ENCODE measurements around the gene C14orf119. TPM values are rescaled to one million over a fixed set of nuclear protein-coding genes. Genes with fewer than 3 reads are reported as not detected.

C14orf119 gene
- polyA plus RNA-seq, 3 donors, result 17.5 to 110 (median 106) TPM

GRCh38 chr14:23125011-23125410, 29.7 kb downstream of the C14orf119 start:
- H3K79me2 ChIP-seq (ENCODE audit: insufficient read depth, low read length), result no peaks in the 10 kb centered on the region
- peaks cover 15 to 30% of the 10 kb centered on the region in 2 donors for H3K4me1 ChIP-seq (ENCODE audit: control insufficient read depth in 1 of 2, insufficient read depth in 2 of 2, low read length in 2 of 2)
- H3K9me3 Mint-ChIP-seq, result peaks cover 0 to 2% (median 0%) of the 10 kb centered on the region in 7 donors
- no peaks in the 10 kb centered on the region for H3K36me3 Mint-ChIP-seq
- no peak for DNase-seq
- WGBS (ENCODE audit: insufficient coverage), result 83% methylated on average over 1 of the region's 3 CpGs
- no peak overlapping the region for H2AFZ ChIP-seq (ENCODE audit: insufficient read depth, low read depth, low read length, poor library complexity, severe bottlenecking)
- intact Hi-C loops (cut with micrococcal nuclease), result no loop called here
- H3K9ac ChIP-seq (ENCODE audit: insufficient read depth, low read length, poor library complexity, severe bottlenecking), result no peak overlapping the region
- no peaks in the 10 kb centered on the region for H3K9me3 ChIP-seq (replicated peaks in 1 of 2; ENCODE audit: control insufficient read depth in 1 of 2, insufficient read depth in 1 of 2, low read length in 2 of 2)
- H4K20me1 ChIP-seq (ENCODE audit: insufficient read depth, low read length), result no peaks in the 10 kb centered on the region
- H3K4me3 ChIP-seq (replicated peaks in 1 of 3; ENCODE audit: low read depth in 2 of 3, low read length in 3 of 3), result no peak overlapping the region
- H3K36me3 ChIP-seq (replicated peaks in 1 of 2; ENCODE audit: control insufficient read depth in 1 of 2, insufficient read depth in 2 of 2, low read length in 2 of 2), result no peaks in the 10 kb centered on the region
- H3K27ac Mint-ChIP-seq, result peak overlapping the region in 1 of 7 donors; percentile 42
- H3K4me2 ChIP-seq (replicated peaks; ENCODE audit: extremely low read depth, low read length, poor library complexity, severe bottlenecking), result no peak overlapping the region
- H3K4me3 Mint-ChIP-seq, result no peak overlapping the region
- H3K27me3 ChIP-seq (ENCODE audit: control insufficient read depth in 2 of 2, insufficient read depth in 2 of 2, low read length in 2 of 2), result no peaks in the 10 kb centered on the region
- no peak overlapping the region for H3K27ac ChIP-seq (ENCODE audit: low read depth in 1 of 2, low read length in 2 of 2)
- TF ChIP-seq CTCF (IDR thresholded peaks at IDR 0.05), result no peak
- peaks cover 0 to 2% (median 0%) of the 10 kb centered on the region in 3 donors for H3K27me3 Mint-ChIP-seq (ENCODE audit: low read depth in 3 of 3)
- peaks cover 35% of the 10 kb centered on the region for H3K4me1 Mint-ChIP-seq

GRCh38 chr14:23125933-23126524, 30.7 kb downstream of the C14orf119 start:
- intact Hi-C loops (cut with micrococcal nuclease), result no loop called here

More at GRCh38 chr14:23125933-23126524, 30.7 kb downstream of the C14orf119 start:
- Histone ChIP-seq H3K27me3 (ENCODE audit: control insufficient read depth in 2 of 2, insufficient read depth in 2 of 2, low read length in 2 of 2) (no peaks in the 10 kb centered on the region), H3K4me3 (replicated peaks in 1 of 3; ENCODE audit: low read depth in 2 of 3, low read length in 3 of 3) (no peak overlapping the region), H3K9ac (ENCODE audit: insufficient read depth, low read length, poor library complexity, severe bottlenecking) (no peak overlapping the region), H4K20me1 (ENCODE audit: insufficient read depth, low read length) (no peaks in the 10 kb centered on the region), H3K4me2 (replicated peaks; ENCODE audit: extremely low read depth, low read length, poor library complexity, severe bottlenecking) (no peak overlapping the region), H3K4me1 (ENCODE audit: control insufficient read depth in 1 of 2, insufficient read depth in 2 of 2, low read length in 2 of 2) (peaks cover 18 to 30% of the 10 kb centered on the region in 2 donors), H2AFZ (ENCODE audit: insufficient read depth, low read depth, low read length, poor library complexity, severe bottlenecking) (no peak overlapping the region), H3K79me2 (ENCODE audit: insufficient read depth, low read length) (no peaks in the 10 kb centered on the region), H3K36me3 (replicated peaks in 1 of 2; ENCODE audit: control insufficient read depth in 1 of 2, insufficient read depth in 2 of 2, low read length in 2 of 2) (no peaks in the 10 kb centered on the region), H3K9me3 (replicated peaks in 1 of 2; ENCODE audit: control insufficient read depth in 1 of 2, insufficient read depth in 1 of 2, low read length in 2 of 2) (no peaks in the 10 kb centered on the region), H3K27ac (ENCODE audit: low read depth in 1 of 2, low read length in 2 of 2) (no peak overlapping the region)
- H3K27ac Mint-ChIP-seq, result peak overlapping the region in 1 of 7 donors; percentile 26
- peaks cover 0 to 2% (median 0%) of the 10 kb centered on the region in 3 donors for H3K27me3 Mint-ChIP-seq (ENCODE audit: low read depth in 3 of 3)
- H3K4me3 Mint-ChIP-seq, result no peak overlapping the region
- no peak for TF ChIP-seq CTCF (IDR thresholded peaks at IDR 0.05)
- H3K36me3 Mint-ChIP-seq, result no peaks in the 10 kb centered on the region
- peaks cover 35% of the 10 kb centered on the region for H3K4me1 Mint-ChIP-seq
- 100% methylated on average over 7 of the region's 9 CpGs for WGBS (ENCODE audit: insufficient coverage)
- peaks cover 0 to 2% (median 0%) of the 10 kb centered on the region in 7 donors for H3K9me3 Mint-ChIP-seq
- DNase-seq, result no peak

Data from CD14-positive monocyte (primary cell).